Central memory CD4-positive, alpha-beta T cell (primary cell): ENCODE data around the gene GPR146.
"Not testable (repeated sequence)": the region's sequence is repeated elsewhere in the genome, so short reads cannot be mapped to it uniquely, and the experiment has no call there.

Source experiments
- DNase-seq: peaks from one replicate; pipeline ENCODE4 v3.0.0; 2022

GPR146 gene

DNA sequence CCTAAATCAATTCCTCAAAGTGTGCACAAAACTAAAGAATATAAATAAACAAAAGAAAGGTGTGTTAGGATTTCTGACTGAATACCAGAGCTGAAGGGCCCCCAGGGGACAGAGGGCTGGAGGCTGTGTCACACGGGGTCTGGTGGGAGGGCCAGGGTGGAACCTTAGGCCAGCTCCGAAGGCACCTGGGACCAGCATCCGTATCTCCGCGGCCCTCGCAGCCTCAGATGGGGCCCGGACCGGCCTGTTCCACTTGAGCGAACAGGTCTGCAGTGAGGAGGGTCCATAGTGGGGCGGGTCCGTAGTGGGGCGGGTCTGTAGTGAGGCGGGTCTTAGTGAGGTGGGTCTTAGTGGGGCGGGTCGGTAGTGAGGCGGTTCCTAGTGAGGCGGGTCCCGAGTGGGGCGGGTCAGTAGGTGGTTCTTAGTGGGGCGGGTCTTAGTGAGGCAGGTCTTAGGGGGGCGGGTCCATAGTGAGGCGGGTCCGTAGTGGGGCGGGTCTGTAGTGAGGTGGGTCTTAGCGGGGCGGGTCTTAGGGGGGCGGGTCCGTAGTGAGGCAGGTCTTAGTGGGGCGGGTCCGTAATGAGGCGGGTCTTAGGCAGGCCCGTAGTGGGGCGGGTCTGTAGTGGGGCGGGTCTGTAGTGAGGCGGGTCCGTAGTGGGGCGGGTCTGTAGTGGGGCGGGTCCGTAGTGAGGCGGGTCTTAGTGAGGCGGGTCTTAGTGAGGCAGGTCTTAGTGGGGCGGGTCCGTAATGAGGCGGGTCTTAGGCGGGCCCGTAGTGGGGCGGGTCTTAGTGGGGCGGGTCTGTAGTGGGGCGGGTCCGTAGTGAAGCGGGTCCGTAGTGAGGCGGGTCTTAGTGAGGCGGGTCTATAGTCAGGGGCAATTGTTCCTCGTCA is 15.1 kb downstream of the GPR146 start:
- DNase-seq = no peak

DNA sequence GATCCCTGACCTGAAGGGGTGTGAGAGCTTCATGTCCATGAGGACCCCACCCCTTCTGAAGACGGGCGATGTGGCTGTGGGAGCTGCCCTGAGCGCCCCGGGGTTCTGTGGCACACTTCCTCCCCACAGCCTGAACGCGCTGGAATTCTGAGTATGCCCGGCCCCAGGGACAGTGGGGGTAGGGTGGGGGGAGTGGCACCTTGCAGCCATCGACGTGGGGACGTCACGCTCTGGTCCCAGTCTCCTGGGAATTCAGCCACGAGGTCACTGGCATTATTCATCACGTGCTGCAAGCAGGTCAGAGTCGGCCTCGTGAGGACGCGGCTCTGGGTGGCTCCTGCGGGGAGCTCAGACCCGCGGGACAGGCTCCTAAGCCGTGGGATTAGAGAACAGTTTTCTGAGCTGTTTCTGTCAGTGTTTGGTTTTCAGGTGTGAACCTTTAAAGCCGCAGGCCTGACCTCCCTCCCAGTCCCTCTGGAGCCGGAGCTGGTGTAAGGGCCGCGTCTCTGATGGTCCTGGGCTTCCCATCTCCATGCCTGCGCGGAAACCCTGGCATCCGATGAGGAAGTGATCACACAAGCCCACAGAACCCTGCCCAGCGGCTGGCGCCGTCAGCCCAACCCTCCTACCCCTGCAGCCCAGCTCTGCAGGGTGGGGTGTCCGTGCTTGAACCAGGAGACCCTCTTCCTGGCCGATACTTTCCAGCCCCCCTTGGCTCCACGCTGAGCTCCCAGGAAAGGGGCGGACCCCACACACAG is 16.1 kb downstream of the GPR146 start:
- no peak for DNase-seq

DNA sequence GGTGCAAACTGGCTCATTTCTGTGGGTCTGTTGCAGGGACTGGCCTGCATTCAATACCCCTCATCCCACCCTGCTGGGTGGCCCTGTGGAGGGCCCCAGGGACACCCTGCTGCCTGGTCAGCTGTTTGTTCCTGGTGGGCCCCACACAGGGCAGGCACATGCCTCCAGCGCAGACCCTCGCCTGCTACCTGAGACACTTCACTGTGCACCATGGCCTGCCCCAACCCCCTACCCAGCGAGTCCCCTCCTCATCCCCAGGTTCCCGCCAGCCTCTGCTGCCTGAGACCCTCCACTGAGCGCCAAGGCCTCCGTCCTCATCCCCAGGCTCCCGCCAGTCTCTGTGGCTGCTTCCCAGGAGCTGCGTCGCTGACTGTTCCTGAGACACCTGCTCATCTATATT is 16.8 kb downstream of the GPR146 start:
- DNase-seq = no peak

DNA sequence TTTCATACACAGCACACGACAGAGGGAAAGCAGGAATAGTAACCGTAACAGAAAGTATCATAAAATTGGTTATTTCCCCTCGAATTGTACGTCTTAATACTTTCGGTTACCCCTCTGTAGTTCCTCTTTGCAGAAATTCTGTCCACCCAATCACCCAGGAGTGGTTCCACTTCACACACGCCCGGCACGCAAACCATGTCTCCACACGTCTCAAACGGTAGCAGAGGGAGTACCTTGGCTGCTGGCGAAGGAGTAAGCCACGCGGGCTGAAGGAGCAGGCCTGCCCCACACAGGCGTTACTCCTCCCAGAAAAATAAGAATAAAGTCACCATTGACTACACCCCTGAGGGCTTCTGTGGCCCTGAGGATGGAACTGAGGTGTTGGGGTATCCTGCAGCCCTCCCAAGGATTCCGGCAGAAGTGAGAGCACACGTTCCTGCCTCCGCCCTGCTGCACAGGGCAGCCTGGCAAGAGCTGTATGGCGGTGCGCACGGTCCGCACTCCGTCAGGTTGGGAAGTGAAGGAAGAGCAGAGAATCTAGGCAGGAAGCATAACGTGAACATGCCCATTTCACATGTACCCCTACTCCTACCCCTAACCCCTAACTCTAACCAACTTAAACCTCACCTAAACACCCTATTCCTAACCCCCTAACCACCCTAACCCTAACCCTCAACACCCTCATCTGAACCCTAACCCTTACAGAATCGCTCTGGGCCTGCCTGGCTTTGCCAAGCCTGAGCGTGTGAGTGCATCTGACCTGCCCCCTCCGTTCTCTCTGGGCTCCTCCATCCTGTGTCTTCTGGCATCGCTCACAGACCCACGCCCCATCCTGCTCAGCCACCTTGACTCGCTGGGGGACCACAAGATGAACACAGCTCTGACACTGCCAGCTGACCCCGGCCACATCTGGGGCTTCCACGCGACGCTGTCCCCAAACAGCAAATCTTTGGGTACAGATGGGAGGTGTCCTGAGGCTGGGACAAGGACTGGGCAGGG is 18.2 kb downstream of the GPR146 start:
- DNase-seq = no peak

DNA sequence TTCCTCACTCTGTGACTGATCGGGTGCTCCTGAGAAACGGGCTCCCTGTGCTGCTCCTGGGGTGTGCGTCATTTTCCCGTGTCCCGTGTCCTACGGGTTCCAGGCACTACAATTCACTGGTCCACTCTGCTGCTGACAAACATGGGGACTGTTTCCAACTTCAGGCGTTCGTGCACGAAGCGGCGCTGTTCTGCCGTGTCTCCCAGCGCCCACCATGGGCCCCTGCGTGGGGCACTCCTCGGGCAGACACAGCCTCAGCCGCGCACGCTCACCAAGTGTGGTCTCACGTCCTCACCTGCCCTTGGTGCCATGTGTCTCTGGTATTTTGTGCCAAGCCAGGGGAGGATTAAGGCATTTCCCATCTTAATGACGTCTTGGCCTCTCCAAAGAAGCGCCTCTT is 19.0 kb downstream of the GPR146 start:
- DNase-seq = no peak

DNA sequence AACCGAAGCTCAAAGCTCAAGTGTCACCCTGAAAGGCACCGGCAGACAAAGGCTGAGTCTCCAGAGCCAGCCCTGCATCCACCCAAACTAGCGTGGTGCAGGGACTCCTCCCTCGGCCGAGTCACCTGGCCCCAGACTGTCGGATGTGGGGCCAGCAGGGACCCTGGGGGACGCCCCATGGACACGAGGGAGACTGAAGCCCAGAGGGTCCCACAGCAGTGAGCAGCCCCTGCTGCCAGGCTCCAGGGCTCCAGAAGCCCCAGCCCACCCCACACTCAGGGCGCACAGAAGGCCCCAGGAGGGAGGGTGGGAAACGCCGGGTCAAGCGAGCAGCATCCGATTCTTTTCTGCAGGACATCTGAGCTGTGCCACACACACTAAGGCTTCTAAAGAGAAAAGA is 20.2 kb downstream of the GPR146 start:
- no peak for DNase-seq

DNA sequence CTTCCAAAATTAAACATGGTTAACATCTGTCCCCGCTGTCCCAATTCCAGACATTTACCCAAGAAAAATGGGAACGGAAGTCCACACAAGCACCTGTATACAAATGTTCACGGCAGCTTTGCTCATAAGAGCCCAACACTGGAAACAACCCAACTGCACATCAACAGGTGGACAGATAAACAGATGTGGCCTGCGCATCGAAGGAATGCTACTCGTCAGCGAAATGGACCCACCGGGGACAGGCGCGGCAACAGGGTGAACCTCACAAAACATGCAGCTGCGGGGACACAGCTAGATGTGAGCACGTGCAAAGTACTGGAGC is 20.9 kb downstream of the GPR146 start:
- no peak for DNase-seq

DNA sequence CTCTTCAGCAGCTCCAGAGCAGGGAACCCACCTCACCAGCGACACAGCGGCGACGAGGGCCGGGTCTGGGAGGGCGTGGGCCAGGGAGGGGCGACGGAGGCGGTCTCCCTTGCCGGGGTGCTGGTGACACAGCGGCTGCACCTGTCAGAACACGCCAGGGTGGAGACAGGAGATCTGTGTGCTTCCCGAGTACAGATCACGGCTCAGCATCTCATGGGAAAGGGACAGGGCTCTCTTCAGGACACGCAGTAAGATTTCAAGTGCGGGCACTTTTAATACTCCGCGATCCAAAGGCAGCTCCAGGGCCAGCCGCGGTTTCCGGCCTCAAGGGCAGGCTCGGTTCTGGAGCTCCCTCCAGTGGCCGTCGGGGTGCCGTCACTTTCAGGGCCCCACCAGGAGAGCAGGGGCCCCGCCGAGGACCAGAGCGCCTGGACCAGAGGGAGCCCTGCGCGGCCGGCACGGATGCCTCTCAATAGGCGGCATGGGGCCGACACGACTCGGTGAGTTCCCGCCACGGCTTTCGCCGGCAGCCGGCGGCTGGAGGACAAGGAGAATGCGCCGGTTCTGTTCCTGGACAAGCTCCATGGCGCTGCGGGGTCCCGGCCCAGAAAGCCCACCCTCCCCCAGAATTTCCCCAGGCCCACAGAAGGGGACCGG is 21.4 kb downstream of the GPR146 start:
- peak; percentile 76 for DNase-seq

DNA sequence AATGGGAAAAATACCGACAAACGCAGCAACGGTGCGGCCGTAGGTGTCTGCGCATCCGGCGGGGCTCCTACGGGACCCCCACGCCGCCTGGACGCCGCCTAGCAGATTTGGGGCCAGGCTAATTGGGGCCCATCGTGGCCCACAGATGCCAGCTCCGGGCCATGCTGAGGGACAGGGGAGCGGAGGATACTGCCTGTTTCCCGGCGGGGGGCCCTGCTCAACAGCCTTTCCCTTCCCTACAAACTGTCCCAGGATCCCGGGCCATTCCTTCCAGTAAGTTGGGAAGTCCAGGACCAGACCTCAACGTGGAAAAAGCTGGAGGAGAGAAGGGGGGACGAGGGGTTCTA is 21.9 kb downstream of the GPR146 start:
- DNase-seq = no peak

DNA sequence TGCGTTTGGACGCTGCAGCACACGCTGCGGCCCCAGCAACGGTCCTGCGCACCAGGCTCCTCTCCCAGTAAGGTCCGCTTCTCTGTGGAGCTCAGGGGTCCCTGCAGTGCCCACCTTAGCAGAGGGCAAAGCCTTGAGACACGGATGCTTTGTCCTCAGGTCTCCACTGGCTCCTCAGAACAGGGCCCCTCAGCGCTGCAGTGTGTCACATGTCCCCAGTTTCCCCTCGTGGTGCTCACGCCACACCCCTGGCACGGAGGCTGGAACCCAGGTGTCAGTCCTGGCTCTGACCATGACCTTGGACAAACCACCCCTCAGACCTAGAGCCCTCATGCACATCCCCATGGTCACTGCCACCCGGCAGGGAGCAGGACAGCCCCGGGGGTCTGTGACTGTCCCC is 23.7 kb downstream of the GPR146 start:
- no peak for DNase-seq

DNA sequence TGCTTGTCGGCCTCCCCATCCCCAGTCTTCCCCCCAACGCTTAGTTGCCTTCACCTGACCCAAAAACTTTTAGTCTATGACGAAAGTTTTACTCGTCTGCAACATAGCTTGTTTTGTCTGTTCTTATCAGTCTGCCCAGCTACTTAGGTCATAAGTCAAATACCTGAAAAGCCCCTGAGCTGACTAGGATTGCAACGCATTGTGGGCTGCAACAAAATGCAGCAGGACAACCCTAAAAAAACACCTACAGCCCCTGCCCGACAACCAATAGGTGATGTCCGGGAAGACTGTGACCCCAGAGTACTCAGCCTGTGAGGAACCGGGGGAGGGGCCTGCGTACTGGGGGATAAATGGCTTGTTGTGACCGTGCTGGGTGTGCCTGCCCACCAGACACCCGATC is 24.3 kb downstream of the GPR146 start:
- no peak for DNase-seq

DNA sequence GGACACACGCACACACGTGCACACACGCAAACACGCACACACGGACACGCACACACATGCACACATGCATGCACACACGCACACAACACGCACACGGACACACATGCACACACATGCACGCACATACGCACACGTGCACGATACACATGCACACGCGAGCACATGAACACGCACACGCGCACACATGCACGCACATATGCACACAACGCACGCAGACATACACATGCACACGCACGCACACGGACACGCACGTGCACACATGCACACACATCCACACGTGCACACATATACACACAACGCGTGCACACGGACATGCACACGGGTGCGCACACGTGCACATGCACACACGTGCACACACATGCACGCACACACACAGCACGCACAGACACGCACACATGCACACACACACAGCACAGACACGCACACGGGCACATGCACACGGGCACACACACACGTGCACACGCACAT is 26.2 kb downstream of the GPR146 start:
- no peak for DNase-seq

DNA sequence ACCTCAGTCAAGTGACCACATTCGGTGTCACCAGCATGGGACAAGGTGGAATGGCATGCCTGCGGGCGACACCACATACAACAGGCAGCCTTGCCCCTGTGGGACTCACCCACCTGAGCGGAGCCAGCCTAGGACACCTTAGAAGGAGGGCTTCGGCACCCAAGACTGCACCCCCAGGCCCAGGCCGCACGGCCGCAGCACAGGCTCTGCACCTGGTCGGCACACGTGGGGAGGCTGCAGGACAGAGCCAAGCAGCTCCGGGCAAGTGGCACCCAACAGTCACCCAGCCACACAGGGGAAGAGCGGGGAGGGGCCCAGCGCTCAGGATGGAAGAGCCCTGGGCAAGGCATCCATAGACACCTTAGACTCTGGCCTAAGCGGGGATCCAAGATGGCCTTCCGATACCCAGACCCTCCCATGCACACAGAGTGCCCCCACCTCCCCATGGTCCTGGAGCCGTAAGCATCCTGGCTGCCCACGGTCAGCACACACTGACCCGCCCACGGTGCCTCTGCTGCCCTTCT is 27.4 kb downstream of the GPR146 start:
- no peak for DNase-seq

DNA sequence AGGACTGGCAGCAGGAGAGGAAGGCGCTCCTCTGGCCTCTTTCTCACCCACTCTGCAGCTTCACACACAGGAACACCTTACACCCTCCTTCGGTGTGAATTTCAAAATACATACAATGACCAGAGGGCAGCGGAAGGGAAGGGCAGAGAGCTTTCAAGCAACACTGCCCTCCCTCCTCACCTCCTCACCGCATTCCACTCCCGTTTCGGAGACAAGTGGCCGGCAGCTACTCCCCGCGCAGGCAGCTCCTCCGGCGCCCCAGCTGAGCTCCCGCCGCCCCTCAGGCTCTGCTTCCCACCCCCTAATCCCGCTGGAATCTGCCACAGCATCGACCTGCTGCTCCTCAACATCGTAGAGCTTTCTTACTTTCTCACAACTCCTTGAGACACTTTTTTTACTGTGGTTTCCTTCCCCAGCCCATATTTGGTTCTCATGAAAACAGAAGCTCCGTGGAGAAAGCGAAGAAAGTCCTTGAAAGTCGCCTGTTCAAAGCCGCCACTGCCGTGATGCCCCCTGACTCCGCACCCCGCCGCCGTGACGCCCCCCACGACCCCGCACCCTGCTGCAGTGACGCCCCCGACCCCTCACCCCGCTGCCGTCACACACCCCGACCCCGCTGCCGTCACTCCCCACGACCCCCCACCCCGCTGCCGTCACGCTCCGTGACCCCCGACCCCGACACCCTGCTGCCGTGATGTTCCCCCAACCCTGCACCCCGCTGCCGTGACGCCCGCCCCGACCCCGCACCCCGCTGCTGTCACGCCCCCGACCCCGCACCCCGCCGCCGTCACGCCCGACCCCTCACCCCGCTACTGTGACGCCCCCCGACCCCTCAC is 29.0 kb downstream of the GPR146 start:
- no peak for DNase-seq

DNA sequence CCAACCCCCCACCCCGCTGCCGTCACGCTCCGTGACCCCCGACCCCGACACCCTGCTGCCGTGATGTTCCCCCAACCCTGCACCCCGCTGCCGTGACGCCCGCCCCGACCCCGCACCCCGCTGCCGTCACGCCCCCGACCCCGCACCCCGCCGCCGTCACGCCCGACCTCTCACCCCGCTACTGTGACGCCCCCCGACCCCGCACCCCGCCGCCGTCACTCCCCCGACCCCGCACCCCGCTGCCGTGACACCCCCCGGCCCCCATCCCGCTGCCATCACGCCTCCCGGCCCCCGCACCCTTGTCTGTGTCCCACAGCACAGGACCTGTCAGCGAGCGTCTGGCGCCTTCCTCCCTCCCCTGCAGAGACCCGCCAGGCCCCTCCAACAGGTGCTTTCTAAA is 29.7 kb downstream of the GPR146 start:
- DNase-seq = not testable (repeated sequence)

DNA sequence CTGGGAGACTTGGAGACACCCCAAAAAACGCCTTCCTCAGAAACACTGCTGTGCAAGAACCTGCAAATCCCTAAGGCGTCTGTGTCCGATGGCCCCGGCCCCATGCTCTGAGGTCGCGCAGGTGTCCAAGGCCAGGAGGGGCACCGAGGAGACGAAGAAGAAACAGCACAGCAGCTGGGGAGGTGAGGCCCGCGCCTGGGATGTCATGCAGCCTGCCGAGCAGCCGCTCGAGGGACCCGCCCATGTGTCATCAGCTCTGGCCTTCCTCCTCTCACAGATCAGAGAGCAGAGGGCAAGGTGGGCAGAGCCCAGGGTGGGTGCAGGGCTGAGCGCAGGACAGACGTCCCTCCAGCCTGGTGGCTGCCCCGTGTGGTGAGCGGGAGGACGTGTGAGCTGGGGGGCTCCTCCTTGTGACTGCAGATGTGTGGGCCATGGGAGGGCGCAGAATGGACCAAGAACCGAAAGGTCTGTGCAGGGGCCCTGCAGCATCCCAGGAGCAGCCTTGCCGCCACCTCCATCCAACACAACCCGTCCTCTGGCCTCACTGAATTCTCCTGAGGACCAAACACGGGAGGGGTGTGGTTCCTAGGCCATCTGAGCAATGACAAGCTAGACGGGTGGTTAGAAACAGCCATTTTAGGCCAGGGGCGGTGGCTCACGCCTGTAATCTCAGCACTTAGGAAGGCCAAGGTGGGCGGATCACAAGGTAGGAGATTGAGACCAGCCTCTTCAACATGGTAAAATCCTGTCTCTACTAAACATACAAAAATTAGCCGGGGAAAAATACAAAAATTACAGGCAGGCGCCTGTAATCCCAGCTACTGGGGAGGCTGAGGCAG is 30.5 kb downstream of the GPR146 start:
- no peak for DNase-seq

DNA sequence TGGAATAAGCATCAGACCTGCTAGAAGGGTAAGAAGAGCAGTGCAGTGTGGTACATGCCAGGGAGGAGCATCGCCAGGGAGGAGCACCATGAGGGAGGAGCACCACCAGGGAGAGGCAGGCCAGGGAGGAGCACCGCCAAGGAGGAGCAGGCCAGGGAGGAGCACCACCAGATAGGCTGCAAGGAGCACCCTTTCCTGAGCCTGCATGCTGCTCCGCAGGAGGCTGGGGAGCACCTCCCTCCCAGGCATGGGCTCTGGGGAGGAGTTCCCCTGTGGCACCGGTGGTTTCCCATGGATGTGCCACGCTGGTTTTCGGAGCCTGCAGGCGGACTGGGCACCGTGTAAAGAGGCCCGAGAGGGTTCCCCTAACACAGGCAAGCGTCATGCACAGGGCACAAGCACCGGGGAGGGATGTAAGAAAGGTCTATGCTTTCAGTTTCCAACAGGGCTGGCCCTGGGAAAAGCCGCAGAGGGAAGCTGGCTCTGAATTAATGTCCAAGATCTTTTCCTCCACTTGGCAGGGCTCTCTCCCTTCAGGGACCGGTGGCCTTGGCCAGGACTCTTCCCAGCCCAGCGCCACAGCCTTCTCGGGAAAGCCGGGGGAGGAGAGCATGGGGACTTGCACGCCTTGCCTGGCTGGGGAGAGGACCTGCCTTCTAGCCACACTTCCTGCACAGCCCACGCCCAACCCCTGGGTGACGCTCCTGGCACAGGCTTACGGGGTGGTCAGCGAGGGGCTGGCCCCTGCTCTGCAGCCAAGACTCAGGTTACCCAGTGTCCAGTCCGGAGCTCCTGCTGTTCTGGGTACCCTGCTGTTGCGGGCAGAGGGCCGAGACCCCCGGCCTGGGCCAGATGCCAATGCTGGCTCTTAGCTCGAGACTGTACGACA is 32.1 kb downstream of the GPR146 start:
- DNase-seq = no peak

DNA sequence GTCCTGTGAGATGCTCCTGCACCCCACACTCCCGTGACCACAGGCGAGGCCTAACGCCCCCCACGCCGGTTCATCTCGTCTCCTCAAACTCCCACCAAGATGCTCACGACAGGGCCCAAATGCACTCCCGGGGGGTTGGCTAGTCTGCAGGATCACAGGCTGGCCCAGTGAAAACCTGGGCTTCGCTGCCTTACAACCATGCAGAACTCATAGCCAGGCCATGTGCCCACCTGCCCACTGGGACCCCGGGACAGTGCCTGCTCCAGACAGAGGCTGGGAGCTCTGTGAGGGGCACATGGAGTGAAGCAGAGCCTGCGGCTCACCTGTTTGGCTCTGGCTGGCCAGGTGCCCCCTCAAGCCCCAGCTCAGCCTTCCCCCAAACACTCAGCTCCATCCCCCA is 34.2 kb downstream of the GPR146 start:
- no peak for DNase-seq

DNA sequence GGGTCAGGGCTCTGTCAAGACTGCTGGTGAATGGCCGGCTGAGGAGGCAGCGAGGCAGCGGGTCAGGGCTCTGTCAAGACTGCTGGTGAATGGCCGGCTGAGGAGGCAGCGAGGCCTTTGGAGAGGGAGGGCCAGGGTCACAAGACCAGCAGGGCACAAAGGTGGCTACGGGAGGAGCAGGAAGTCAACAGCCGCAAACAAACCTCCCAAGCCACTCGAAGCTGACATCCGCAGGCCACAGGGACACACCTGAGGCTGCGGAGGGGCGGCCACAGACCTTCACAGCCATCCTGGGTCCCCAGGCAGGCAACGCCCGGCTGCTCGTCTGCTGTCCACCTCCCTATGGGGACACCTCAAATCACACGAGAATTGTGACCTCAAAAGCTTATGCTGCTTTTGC is 34.6 kb downstream of the GPR146 start:
- DNase-seq = no peak
